ENCODE results near the gene NRBP1.

The NRBP1 gene

GRCh38 chr2:27446057-27446456 is 17.6 kb downstream of the NRBP1 start:
- Histone ChIP-seq H4K20me1 (ENCODE audit: insufficient read depth, low read length) (no peaks in the 10 kb centered on the region), H3K9me3 (ENCODE audit: low read length) (no peaks in the 10 kb centered on the region), H3F3A (ENCODE audit: insufficient read depth, low read length) (no peaks in the 10 kb centered on the region), H3K9me2 (ENCODE audit: low read depth, low read length) (no peaks in the 10 kb centered on the region), H3K79me2 (ENCODE audit: insufficient read depth, low read length) (no peaks in the 10 kb centered on the region), H3K36me3 (ENCODE audit: insufficient read depth, low read length) (peaks cover 39% of the 10 kb centered on the region; the same call in 1 of the 2 replicates), H3K27me3 (ENCODE audit: insufficient read depth, low read length) (no peaks in the 10 kb centered on the region), H3K27ac (ENCODE audit: low read depth, low read length, poor library complexity, severe bottlenecking) (no peak overlapping the region), H3K4me1 (ENCODE audit: insufficient read depth, low read length, severe bottlenecking) (peaks cover 17% of the 10 kb centered on the region), H3K4me3 (ENCODE audit: low read depth, low read length, poor library complexity, severe bottlenecking) (no peak overlapping the region), H3K4me2 (ENCODE audit: low read length) (no peak overlapping the region), H3K9ac (ENCODE audit: low read length) (no peak overlapping the region), H2AFZ (ENCODE audit: low read length) (no peak overlapping the region)
- TF ChIP-seq EZH2 (IDR thresholded peaks at IDR 0.05; ENCODE audit: borderline replicate concordance, low read length) (no peak), CTCF (IDR thresholded peaks at IDR 0.05; ENCODE audit: low read length) (no peak)

GRCh38 chr2:27448381-27448780 is 19.9 kb downstream of the NRBP1 start:
- peaks cover 1% of the 10 kb centered on the region for H3K4me1 ChIP-seq (ENCODE audit: insufficient read depth, low read length, severe bottlenecking)
- H3K9me3 ChIP-seq (ENCODE audit: low read length) = no peaks in the 10 kb centered on the region
- H3K4me2 ChIP-seq (ENCODE audit: low read length) = no peak overlapping the region
- peaks cover 37% of the 10 kb centered on the region; the same call in 1 of the 2 replicates for H3K36me3 ChIP-seq (ENCODE audit: insufficient read depth, low read length)
- H3K4me3 ChIP-seq (ENCODE audit: low read depth, low read length, poor library complexity, severe bottlenecking) = no peak overlapping the region
- H3K79me2 ChIP-seq (ENCODE audit: insufficient read depth, low read length) = no peaks in the 10 kb centered on the region
- no peak overlapping the region for H2AFZ ChIP-seq (ENCODE audit: low read length)
- H3F3A ChIP-seq (ENCODE audit: insufficient read depth, low read length) = no peaks in the 10 kb centered on the region
- H3K9me2 ChIP-seq (ENCODE audit: low read depth, low read length) = no peaks in the 10 kb centered on the region
- H3K9ac ChIP-seq (ENCODE audit: low read length) = no peak overlapping the region
- H4K20me1 ChIP-seq (ENCODE audit: insufficient read depth, low read length) = no peaks in the 10 kb centered on the region
- TF ChIP-seq EZH2 (IDR thresholded peaks at IDR 0.05; ENCODE audit: borderline replicate concordance, low read length) = no peak
- no peak for TF ChIP-seq CTCF (IDR thresholded peaks at IDR 0.05; ENCODE audit: low read length)
- H3K27ac ChIP-seq (ENCODE audit: low read depth, low read length, poor library complexity, severe bottlenecking) = no peak overlapping the region
- no peaks in the 10 kb centered on the region for H3K27me3 ChIP-seq (ENCODE audit: insufficient read depth, low read length)

- Histone ChIP-seq H3K4me3 (ENCODE audit: low read depth, low read length, poor library complexity, severe bottlenecking) (no peak overlapping the region), H3K79me2 (ENCODE audit: insufficient read depth, low read length) (no peaks in the 10 kb centered on the region), H3K27me3 (ENCODE audit: insufficient read depth, low read length) (no peaks in the 10 kb centered on the region), H3K27ac (ENCODE audit: low read depth, low read length, poor library complexity, severe bottlenecking) (no peak overlapping the region), H3K4me1 (ENCODE audit: insufficient read depth, low read length, severe bottlenecking) (no peaks in the 10 kb centered on the region), H3K9me3 (ENCODE audit: low read length) (no peaks in the 10 kb centered on the region), H3K9me2 (ENCODE audit: low read depth, low read length) (no peaks in the 10 kb centered on the region), H4K20me1 (ENCODE audit: insufficient read depth, low read length) (no peaks in the 10 kb centered on the region), H3K4me2 (ENCODE audit: low read length) (no peak overlapping the region), H2AFZ (ENCODE audit: low read length) (no peak overlapping the region), H3K36me3 (ENCODE audit: insufficient read depth, low read length) (peaks cover 24% of the 10 kb centered on the region; the same call in 1 of the 2 replicates), H3F3A (ENCODE audit: insufficient read depth, low read length) (no peaks in the 10 kb centered on the region), H3K9ac (ENCODE audit: low read length) (no peak overlapping the region)
- no peak for TF ChIP-seq CTCF (IDR thresholded peaks at IDR 0.05; ENCODE audit: low read length)
- no peak for TF ChIP-seq EZH2 (IDR thresholded peaks at IDR 0.05; ENCODE audit: borderline replicate concordance, low read length)
Measured at GRCh38 chr2:27451095-27451494, 22.7 kb downstream of the NRBP1 start.

Data from OCI-LY1 (cell line).